Activated T-helper 9 cell treated with anti-CD3 and anti-CD28 coated beads, Interleukin-2, amount 50 U/mL, for 16 hours (primary cell): ENCODE data around the gene CSN1S1.

Experiments used
- DNase-seq: peaks from one replicate; pipeline ENCODE4 v3.0.0-alpha.2; 2020; ENCODE audit warnings: low read depth

The CSN1S1 gene

GRCh38 chr4:69994782-69995181 is 63.9 kb downstream of the CSN1S1 start:
- no peak for DNase-seq

- no peak for DNase-seq
Observed at GRCh38 chr4:69995526-69996016, 64.7 kb downstream of the CSN1S1 start, which contains the start of gene STATH. STATH (plus strand) TSS chr4:69995966; CDS start chr4:69998438, 2,472 bp downstream.
